ENCODE data around the gene NUP93. TPM values are rescaled to one million over a fixed set of nuclear protein-coding genes. Genes with fewer than 3 reads are reported as not detected.

NUP93 gene
- total and polyA plus RNA-seq, 2 donors (not counting 3 experiments of a cell fraction or from before 2014, with no cell fraction given): 62.3 to 124 TPM

DNA sequence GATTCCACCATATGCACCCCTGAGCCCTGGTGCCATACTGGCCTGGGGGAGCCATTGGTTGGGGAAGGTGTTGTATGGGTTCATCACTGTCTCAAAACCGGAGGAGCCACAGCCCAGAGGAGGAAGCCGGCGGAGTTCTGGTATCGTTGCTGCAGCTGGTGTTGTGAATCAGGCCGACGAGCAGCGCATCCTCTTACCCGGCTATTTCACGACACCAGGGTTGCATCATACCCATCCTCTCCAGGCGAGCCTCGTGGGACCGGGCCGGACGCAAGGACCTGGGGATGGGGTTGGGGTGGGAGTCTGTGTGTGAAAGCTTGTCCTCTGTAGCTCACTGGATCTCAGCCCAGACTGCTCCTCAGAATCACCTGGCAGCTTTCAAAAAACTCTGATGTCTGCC lies 128.4 kb downstream of the NUP93 start:
- no peak overlapping the region for H3K4me2 ChIP-seq (ENCODE audit: insufficient read depth, low read length)
- FAIRE-seq: no peak
- ChIA-PET POLR2A (no interaction called here), CTCF (interaction anchor here (1.4 to 14.8 kb wide), 3 partner anchors 8 to 62 kb away, joined by 4 to 231 read pairs (median 6); no protein-coding TSS in a partner anchor)
- H3K79me2 ChIP-seq (ENCODE audit: control insufficient read depth, insufficient read depth, low read length): no peaks in the 10 kb centered on the region
- H3K27ac ChIP-seq (ENCODE audit: insufficient read depth, low read depth, low read length): no peak overlapping the region
- H2AFZ ChIP-seq (ENCODE audit: low read depth, low read length): no peak overlapping the region
- no peaks in the 10 kb centered on the region for H3K4me1 ChIP-seq (ENCODE audit: control insufficient read depth, extremely low read depth, insufficient read depth, low read length)
- intact Hi-C loops (cut with micrococcal nuclease): no loop called here
- no peak overlapping the region for H3K9ac ChIP-seq (replicated peaks; ENCODE audit: extremely low read depth, insufficient read depth, low read length)
- H3K36me3 ChIP-seq (ENCODE audit: control insufficient read depth in 2 of 2, extremely low read depth in 1 of 2, insufficient read depth in 2 of 2, low read length in 2 of 2): no peaks in the 10 kb centered on the region
- TF ChIP-seq, protein P1, sequence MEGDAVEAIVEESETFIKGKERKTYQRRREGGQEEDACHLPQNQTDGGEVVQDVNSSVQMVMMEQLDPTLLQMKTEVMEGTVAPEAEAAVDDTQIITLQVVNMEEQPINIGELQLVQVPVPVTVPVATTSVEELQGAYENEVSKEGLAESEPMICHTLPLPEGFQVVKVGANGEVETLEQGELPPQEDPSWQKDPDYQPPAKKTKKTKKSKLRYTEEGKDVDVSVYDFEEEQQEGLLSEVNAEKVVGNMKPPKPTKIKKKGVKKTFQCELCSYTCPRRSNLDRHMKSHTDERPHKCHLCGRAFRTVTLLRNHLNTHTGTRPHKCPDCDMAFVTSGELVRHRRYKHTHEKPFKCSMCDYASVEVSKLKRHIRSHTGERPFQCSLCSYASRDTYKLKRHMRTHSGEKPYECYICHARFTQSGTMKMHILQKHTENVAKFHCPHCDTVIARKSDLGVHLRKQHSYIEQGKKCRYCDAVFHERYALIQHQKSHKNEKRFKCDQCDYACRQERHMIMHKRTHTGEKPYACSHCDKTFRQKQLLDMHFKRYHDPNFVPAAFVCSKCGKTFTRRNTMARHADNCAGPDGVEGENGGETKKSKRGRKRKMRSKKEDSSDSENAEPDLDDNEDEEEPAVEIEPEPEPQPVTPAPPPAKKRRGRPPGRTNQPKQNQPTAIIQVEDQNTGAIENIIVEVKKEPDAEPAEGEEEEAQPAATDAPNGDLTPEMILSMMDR (IDR thresholded peaks at IDR 0.05; ENCODE audit: extremely low read depth in 1 of 2, insufficient read depth in 1 of 2, low read depth in 1 of 2, low read length in 2 of 2): no peak
- no peak for TF ChIP-seq FOS (IDR thresholded peaks at IDR 0.05; ENCODE audit: borderline replicate concordance, insufficient read depth, low read length)
- TF ChIP-seq EZH2 (IDR thresholded peaks at IDR 0.05; ENCODE audit: borderline replicate concordance, low read depth, low read length, severe bottlenecking): no peak
- no peak for TF ChIP-seq JUN (IDR thresholded peaks at IDR 0.05; ENCODE audit: borderline replicate concordance, insufficient read depth, insufficient read length, low read depth)
- TF ChIP-seq POLR2AphosphoS5 (IDR thresholded peaks at IDR 0.05; ENCODE audit: insufficient read depth, low read depth, low read length): no peak
- TF ChIP-seq, protein P2, sequence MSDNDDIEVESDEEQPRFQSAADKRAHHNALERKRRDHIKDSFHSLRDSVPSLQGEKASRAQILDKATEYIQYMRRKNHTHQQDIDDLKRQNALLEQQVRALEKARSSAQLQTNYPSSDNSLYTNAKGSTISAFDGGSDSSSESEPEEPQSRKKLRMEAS (IDR thresholded peaks at IDR 0.05; ENCODE audit: insufficient read depth, insufficient read length): no peak
- TF ChIP-seq POLR2A (IDR thresholded peaks at IDR 0.05; ENCODE audit: low read depth, low read length): no peak
- no peak for TF ChIP-seq MYC (IDR thresholded peaks at IDR 0.05; ENCODE audit: low read depth, low read length)
- TF ChIP-seq GATA2 (IDR thresholded peaks at IDR 0.05; ENCODE audit: insufficient read depth, insufficient read length, low read depth, low read length): no peak
- no peaks in the 10 kb centered on the region for H3K27me3 ChIP-seq (ENCODE audit: control insufficient read depth in 2 of 2, insufficient read depth in 2 of 2, low read length in 2 of 2)
- dilution Hi-C loops (cut with MboI; ENCODE audit: extremely low pct_ligation_motif_present, low sequenced_read_pairs): no loop called here
- H4K20me1 ChIP-seq (replicated peaks; ENCODE audit: control insufficient read depth, extremely low read depth, insufficient read depth, low read length): no peaks in the 10 kb centered on the region
- no peaks in the 10 kb centered on the region for H3K9me3 ChIP-seq (replicated peaks; ENCODE audit: control insufficient read depth, insufficient read depth, low read length)
- H3K4me3 ChIP-seq (replicated peaks in 1 of 3; ENCODE audit: insufficient read depth in 1 of 3, low read depth in 1 of 3, low read length in 3 of 3): no peak overlapping the region
- no TSS peak for BruUV-seq (replicated peaks)
- DNase-seq (ENCODE audit: low read depth, low spot score): no peak
- no peaks in the 10 kb centered on the region for H3K9me1 ChIP-seq (replicated peaks; ENCODE audit: control insufficient read depth, extremely low read depth, insufficient read depth, low read length)
